Chondrocyte (in vitro differentiated cells): ENCODE data around the gene VAV2. TPM values are rescaled to one million over a fixed set of nuclear protein-coding genes. Genes with fewer than 3 reads are reported as not detected.

Experiments
- DNase-seq: peaks from one replicate; pipeline ENCODE4 v3.0.0; 2021; ENCODE audit warnings: mixed read lengths, low spot score
- H3K27ac Mint-ChIP-seq: one replicate; pipeline ENCODE4 v1.8.0; 2021; ENCODE audit warnings: mild to moderate bottlenecking, moderate library complexity, mixed read lengths; ENCODE audit not compliant: unreplicated experiment
- H3K27me3 Mint-ChIP-seq: 2 replicates; pipeline ENCODE4 v1.8.0; 2021; ENCODE audit warnings: low read depth, mixed read lengths
- H3K36me3 Mint-ChIP-seq: 2 replicates; pipeline ENCODE4 v1.8.0; 2021; ENCODE audit warnings: low read depth, mixed read lengths
- H3K4me1 Mint-ChIP-seq: 2 replicates; pipeline ENCODE4 v1.8.0; 2021; ENCODE audit warnings: low read depth, mild to moderate bottlenecking, mixed read lengths
- H3K4me3 Mint-ChIP-seq: one replicate; pipeline ENCODE4 v1.8.0; 2021; ENCODE audit warnings: mild to moderate bottlenecking, moderate library complexity, mixed read lengths; ENCODE audit not compliant: unreplicated experiment
- H3K9me3 Mint-ChIP-seq: 2 replicates; pipeline ENCODE4 v1.8.0; 2021; ENCODE audit warnings: low read depth, mixed read lengths
- total RNA-seq: library from RNA; stranded (reverse); gene quantifications from 3 replicates; pipeline ENCODE4 v1.2.1, GENCODE V29; 2021
- TF ChIP-seq, protein P1 (sequence below): fragments of 200-600 bp; sonication (generic); IDR thresholded peaks from 2 replicates; pipeline ENCODE4 v1.5.0; 2021; ENCODE audit warnings: antibody characterized with exemption, mild to moderate bottlenecking, moderate library complexity

VAV2 gene
- total RNA-seq, 1 donor from 2014 or later: 17.7 TPM

DNA sequence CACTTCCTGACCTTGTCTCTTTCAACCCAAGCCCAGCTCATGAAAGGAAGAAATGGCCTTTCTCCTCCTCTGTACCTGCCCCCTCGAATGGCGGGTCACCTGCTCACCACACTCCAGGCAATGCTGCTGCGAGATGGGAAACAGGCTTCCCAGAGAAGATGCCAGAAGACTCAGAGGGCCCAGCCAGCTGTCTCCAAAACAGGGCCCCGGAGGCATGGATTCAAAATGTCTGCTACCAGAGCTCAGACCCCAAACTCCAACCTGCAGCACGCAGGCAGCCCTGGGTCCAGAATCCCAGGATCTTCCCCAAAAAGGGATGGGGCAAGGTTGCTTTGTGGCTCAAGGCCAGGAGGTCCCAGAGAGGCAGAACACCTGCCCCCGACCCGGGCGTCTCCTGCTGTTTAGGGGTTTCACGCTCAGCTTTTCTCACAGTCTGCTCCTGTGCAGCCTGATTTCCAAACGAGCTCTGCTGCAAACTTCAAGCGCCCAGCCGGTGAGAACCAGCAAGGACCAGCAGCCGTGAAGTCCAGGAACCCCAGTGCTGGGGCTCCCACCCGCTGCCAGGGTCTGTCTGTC is 42.5 kb downstream of the VAV2 start:
- DNase-seq: peak; percentile 52
- Mint-ChIP-seq H3K9me3 (no peaks in the 10 kb centered on the region), H3K27me3 (no peaks in the 10 kb centered on the region), H3K4me3 (no peak overlapping the region), H3K36me3 (no peaks in the 10 kb centered on the region), H3K27ac (no peak overlapping the region), H3K4me1 (peaks cover 22% of the 10 kb centered on the region)
- TF ChIP-seq, protein P1, sequence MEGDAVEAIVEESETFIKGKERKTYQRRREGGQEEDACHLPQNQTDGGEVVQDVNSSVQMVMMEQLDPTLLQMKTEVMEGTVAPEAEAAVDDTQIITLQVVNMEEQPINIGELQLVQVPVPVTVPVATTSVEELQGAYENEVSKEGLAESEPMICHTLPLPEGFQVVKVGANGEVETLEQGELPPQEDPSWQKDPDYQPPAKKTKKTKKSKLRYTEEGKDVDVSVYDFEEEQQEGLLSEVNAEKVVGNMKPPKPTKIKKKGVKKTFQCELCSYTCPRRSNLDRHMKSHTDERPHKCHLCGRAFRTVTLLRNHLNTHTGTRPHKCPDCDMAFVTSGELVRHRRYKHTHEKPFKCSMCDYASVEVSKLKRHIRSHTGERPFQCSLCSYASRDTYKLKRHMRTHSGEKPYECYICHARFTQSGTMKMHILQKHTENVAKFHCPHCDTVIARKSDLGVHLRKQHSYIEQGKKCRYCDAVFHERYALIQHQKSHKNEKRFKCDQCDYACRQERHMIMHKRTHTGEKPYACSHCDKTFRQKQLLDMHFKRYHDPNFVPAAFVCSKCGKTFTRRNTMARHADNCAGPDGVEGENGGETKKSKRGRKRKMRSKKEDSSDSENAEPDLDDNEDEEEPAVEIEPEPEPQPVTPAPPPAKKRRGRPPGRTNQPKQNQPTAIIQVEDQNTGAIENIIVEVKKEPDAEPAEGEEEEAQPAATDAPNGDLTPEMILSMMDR: no peak

DNA sequence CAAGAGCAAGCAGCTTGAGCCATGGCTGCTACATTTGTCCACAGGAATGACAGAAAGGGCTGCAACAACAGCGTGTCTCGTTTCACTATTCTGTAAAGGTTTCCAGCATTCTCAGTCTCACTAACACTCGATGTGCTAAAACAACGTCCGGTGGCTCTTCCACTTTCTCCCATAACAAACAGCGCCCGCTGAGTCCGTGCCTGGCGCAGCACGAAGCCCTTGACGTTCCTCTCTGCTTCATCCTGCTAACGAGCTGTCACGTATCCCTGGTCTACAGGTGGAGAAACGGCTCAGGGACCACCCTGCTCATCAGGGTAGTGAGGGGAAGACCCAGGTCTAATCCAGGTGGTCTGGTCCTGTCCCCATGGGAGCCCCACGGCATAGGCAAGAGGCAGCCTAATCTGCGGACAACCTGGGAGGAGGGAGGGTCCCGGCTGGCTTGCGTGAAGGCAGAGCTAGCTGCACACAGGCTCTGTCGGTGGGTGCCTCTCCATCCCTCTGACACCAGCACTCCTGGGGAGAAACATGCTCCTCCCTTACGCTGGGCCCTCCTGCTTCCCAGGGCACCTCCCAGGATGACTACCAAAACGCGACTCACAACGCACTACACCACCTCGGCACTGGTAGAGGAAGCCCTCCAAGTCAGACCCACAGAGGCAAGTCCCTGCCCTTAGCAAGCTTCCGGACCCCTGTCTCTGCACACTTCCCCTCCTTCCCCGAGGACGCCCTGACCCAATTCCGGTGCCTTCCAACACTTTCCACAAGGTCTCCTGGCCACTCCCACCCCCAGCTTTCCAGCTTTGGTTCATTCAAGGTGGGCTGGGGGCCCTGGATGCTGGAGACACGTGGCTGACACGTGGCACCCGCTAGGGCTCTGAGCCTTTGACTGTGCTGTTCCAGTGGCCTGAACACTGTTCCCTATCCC is 43.3 kb downstream of the VAV2 start:
- Mint-ChIP-seq H3K9me3 (no peaks in the 10 kb centered on the region), H3K27ac (no peak overlapping the region), H3K36me3 (no peaks in the 10 kb centered on the region), H3K4me1 (peaks cover 16% of the 10 kb centered on the region), H3K27me3 (no peaks in the 10 kb centered on the region), H3K4me3 (no peak overlapping the region)
- peak; percentile 81 for DNase-seq
- TF ChIP-seq, protein P1: no peak

DNA sequence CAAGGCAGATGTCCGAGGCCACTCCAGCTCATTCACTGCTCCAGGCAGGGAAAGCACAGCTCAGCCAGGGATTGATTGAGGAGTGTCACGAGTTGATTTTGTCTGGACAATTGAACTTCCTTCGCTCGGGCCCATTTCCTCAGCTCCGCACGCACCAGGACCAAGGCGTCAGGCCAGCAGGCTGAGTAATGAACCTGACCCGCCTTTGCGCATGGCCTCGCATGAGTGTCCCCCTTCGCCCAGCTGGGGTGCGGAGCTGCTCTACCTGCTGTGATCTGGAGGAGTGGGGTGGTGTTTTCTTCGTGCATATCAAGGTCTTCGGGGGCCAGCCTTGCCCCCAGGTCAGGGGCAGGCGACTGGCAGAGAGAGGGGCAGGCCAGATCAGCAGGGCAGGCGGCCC is 44.0 kb downstream of the VAV2 start:
- Mint-ChIP-seq H3K36me3 (no peaks in the 10 kb centered on the region), H3K4me3 (no peak overlapping the region), H3K9me3 (no peaks in the 10 kb centered on the region), H3K27me3 (no peaks in the 10 kb centered on the region), H3K27ac (no peak overlapping the region), H3K4me1 (peaks cover 16% of the 10 kb centered on the region)
- TF ChIP-seq, protein P1: no peak
- DNase-seq: peak; percentile 62

DNA sequence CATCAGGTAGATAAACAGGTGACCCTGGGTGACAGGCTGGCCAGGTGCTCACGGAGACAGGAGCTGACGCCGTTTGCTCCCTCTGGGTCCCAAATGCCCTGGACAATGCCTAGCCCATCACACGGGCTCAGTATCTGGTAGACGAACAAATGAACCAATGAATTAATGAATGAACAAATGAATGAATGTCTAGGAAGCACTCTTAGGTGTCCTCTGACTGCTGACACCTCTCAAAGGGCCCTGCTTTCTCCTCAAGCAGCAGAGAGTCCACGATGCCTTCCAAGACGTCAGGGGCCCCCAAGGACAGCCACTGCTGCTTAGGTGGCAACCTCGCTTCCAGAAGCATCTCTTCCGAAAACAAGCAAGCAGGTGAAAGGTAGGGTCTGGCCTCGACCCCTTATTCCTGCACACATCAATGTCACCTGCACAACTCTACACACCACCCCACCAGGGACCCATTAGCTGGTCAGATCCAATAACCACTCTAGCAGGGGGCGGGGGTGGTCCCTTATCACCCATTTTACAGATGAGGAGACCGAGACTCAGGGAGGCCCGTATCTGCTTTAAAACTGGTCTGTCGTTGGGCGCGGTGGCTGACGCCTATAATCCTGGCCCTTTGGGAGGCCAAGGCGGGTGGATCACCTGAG is 45.2 kb downstream of the VAV2 start:
- Mint-ChIP-seq H3K36me3 (peaks cover under 1% of the 10 kb centered on the region), H3K4me1 (peaks cover 16% of the 10 kb centered on the region), H3K27ac (no peak overlapping the region), H3K27me3 (no peaks in the 10 kb centered on the region), H3K4me3 (no peak overlapping the region), H3K9me3 (no peaks in the 10 kb centered on the region)
- TF ChIP-seq, protein P1: no peak
- DNase-seq: peak; percentile 53
